ENCODE data around the gene RMDN3.

DNA sequence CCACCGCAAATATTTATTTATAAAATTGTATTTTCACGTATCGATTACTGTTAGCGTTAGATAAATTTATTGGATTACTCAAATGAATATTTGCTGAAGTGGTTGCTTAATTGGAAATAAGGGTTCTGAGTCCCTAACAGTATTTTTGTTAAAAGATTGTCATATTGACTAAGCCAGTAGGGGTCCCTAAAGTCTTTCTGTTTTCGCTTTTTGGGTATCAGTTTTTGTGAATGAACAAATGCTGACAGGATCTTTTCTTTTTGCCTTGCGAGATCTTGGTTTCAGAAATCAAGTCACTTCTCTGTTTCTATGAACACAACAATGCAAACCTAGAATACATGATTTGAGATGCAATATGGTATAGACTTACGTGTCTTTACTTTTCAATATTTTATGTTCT lies 53.0 kb downstream of the RMDN3 start:
- TF ChIP-seq, protein P1, sequence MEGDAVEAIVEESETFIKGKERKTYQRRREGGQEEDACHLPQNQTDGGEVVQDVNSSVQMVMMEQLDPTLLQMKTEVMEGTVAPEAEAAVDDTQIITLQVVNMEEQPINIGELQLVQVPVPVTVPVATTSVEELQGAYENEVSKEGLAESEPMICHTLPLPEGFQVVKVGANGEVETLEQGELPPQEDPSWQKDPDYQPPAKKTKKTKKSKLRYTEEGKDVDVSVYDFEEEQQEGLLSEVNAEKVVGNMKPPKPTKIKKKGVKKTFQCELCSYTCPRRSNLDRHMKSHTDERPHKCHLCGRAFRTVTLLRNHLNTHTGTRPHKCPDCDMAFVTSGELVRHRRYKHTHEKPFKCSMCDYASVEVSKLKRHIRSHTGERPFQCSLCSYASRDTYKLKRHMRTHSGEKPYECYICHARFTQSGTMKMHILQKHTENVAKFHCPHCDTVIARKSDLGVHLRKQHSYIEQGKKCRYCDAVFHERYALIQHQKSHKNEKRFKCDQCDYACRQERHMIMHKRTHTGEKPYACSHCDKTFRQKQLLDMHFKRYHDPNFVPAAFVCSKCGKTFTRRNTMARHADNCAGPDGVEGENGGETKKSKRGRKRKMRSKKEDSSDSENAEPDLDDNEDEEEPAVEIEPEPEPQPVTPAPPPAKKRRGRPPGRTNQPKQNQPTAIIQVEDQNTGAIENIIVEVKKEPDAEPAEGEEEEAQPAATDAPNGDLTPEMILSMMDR (IDR thresholded peaks at IDR 0.05; ENCODE audit: low read depth, low read length, poor library complexity, severe bottlenecking), result peak; percentile 37
- no peak for TF ChIP-seq EZH2phosphoT487 (IDR thresholded peaks at IDR 0.05; ENCODE audit: borderline replicate concordance, low read length)
